Measurements from ENCODE around the gene SIRPG.
"Not testable (repeated sequence)": the region's sequence is repeated elsewhere in the genome, so short reads cannot be mapped to it uniquely, and the experiment has no call there.

Gene SIRPG

DNA sequence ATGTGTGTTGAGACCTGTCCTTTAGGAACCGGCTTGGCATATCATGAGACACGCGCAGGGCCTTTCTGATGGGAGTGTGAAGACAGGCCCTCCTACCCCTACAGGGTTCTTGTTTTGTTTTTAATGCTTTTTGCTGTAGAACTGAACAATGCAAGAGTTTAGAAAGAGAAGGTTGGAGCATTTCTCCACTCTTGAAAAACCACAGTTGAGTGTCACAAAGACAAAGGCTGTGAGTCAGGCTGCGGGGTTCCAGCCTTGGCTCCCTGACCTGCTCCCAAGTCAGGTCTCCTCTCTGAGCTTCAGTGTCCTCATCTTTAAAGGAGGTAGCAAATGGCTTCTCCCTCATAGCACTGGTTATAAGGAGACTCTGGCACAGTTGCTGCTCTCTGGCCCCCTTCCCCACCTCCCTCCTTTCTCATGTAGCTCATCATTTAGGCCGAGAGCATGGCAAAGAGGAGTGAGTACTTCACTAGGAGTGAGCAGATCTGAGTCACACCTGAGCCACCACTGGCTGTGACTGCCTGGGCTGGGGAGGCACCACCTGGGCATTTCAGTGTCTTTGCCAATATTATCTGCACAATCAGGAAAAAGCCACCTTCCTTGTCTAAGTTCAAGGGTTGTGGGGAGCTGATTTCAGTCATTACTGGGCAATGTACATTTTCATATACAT lies 48.8 kb downstream of the SIRPG start:
- not testable (repeated sequence) for H3K36me3 ChIP-seq (replicated peaks in 1 of 2; ENCODE audit: control insufficient read depth in 2 of 2, insufficient read depth in 2 of 2, low read length in 2 of 2)

DNA sequence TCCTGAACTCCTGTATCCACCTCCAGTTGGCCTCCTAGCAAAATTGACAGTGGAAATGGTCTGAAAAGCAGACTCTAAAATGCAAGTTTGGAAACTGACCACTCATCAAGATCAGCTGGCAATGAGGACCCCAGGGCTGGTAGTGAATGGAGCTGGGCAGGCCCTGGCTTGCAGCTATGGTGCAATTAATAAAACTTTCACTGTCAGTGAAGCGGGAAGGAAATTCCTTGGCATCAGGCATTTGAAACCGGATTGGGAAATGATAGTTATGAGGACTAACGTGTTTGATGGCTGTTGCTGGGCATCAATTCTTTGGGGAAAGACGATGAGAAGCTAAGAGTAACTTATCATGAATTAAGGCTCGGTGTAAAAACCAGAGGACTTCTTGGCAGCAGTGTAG lies 56.8 kb downstream of the SIRPG start:
- no peak overlapping the region for H3K18ac ChIP-seq (ENCODE audit: low read length)
- H3K79me1 ChIP-seq (ENCODE audit: low read depth, low read length), result no peaks in the 10 kb centered on the region
- H2AK5ac ChIP-seq (ENCODE audit: low read depth, low read length), result no peak overlapping the region
- H3K4ac ChIP-seq (ENCODE audit: low read length), result no peak overlapping the region
- WGBS, 2 donors (ENCODE audit: extremely low coverage in 2 of 2, insufficient read length in 2 of 2, insufficient replicate concordance in 1 of 2), result no CpG with 5 or more reads among the region's 5 CpGs
- H2BK12ac ChIP-seq (ENCODE audit: low read length), result no peak overlapping the region
- H3K27me3 ChIP-seq (ENCODE audit: control insufficient read depth in 3 of 3, insufficient read depth in 3 of 3, low read depth in 1 of 3, low read length in 3 of 3), result no peaks in the 10 kb centered on the region
- H4K91ac ChIP-seq (ENCODE audit: low read depth, low read length, poor library complexity), result no peak overlapping the region
- no peak overlapping the region for H3K4me3 ChIP-seq (ENCODE audit: low read length in 2 of 2)
- H3K9me3 ChIP-seq (replicated peaks in 1 of 2; ENCODE audit: control insufficient read depth in 2 of 2, insufficient read depth in 1 of 2, low read depth in 1 of 2, low read length in 2 of 2), result no peaks in the 10 kb centered on the region
- H2AFZ ChIP-seq (ENCODE audit: low read length), result no peak overlapping the region
- no peak overlapping the region for H3K9ac ChIP-seq (ENCODE audit: low read depth, low read length, poor library complexity)
- no peak overlapping the region for H3K27ac ChIP-seq (replicated peaks; ENCODE audit: low read length)
- H3K4me2 ChIP-seq (ENCODE audit: insufficient read depth, low read length, poor library complexity, severe bottlenecking), result no peak overlapping the region
- no peak overlapping the region for H3K14ac ChIP-seq (ENCODE audit: low read length)
- no peaks in the 10 kb centered on the region for H3K36me3 ChIP-seq (replicated peaks in 1 of 2; ENCODE audit: control insufficient read depth in 2 of 2, insufficient read depth in 2 of 2, low read length in 2 of 2)
- no peak overlapping the region for H4K8ac ChIP-seq (ENCODE audit: low read depth, low read length)
- no peak for DNase-seq (ENCODE audit: low spot score)
- no peak overlapping the region for H2BK120ac ChIP-seq (ENCODE audit: low read depth, low read length)
- H3K4me1 ChIP-seq (ENCODE audit: control insufficient read depth in 2 of 2, insufficient read depth in 1 of 2, low read depth in 1 of 2, low read length in 2 of 2), result peaks cover 0 to 4% of the 10 kb centered on the region in 2 donors
- H2BK15ac ChIP-seq (ENCODE audit: low read length), result no peak overlapping the region
- H2BK5ac ChIP-seq (ENCODE audit: low read length), result no peak overlapping the region
- no peak overlapping the region for H3K23ac ChIP-seq (ENCODE audit: low read depth, low read length, poor library complexity)

More for the DNA sequence above, 48.8 kb downstream of the SIRPG start:
- not testable (repeated sequence) for H2AK5ac ChIP-seq (ENCODE audit: low read depth, low read length); H3K4me3 ChIP-seq (ENCODE audit: low read length in 2 of 2); H4K8ac ChIP-seq (ENCODE audit: low read depth, low read length); H3K27me3 ChIP-seq (ENCODE audit: control insufficient read depth in 3 of 3, insufficient read depth in 3 of 3, low read depth in 1 of 3, low read length in 3 of 3); H2BK120ac ChIP-seq (ENCODE audit: low read depth, low read length); H3K23ac ChIP-seq (ENCODE audit: low read depth, low read length, poor library complexity); H3K4me1 ChIP-seq (ENCODE audit: control insufficient read depth in 2 of 2, insufficient read depth in 1 of 2, low read depth in 1 of 2, low read length in 2 of 2); H3K18ac ChIP-seq (ENCODE audit: low read length); H3K79me1 ChIP-seq (ENCODE audit: low read depth, low read length); H3K9ac ChIP-seq (ENCODE audit: low read depth, low read length, poor library complexity); H3K27ac ChIP-seq (replicated peaks; ENCODE audit: low read length); H2BK5ac ChIP-seq (ENCODE audit: low read length); DNase-seq (ENCODE audit: low spot score); H2BK12ac ChIP-seq (ENCODE audit: low read length); H2AFZ ChIP-seq (ENCODE audit: low read length); H3K14ac ChIP-seq (ENCODE audit: low read length); H2BK15ac ChIP-seq (ENCODE audit: low read length); H4K91ac ChIP-seq (ENCODE audit: low read depth, low read length, poor library complexity); H3K9me3 ChIP-seq (replicated peaks in 1 of 2; ENCODE audit: control insufficient read depth in 2 of 2, insufficient read depth in 1 of 2, low read depth in 1 of 2, low read length in 2 of 2); H3K4me2 ChIP-seq (ENCODE audit: insufficient read depth, low read length, poor library complexity, severe bottlenecking); H3K4ac ChIP-seq (ENCODE audit: low read length)
- WGBS, 2 donors (ENCODE audit: extremely low coverage in 2 of 2, insufficient read length in 2 of 2, insufficient replicate concordance in 1 of 2), result no CpG with 5 or more reads among the region's 5 CpGs

DNA sequence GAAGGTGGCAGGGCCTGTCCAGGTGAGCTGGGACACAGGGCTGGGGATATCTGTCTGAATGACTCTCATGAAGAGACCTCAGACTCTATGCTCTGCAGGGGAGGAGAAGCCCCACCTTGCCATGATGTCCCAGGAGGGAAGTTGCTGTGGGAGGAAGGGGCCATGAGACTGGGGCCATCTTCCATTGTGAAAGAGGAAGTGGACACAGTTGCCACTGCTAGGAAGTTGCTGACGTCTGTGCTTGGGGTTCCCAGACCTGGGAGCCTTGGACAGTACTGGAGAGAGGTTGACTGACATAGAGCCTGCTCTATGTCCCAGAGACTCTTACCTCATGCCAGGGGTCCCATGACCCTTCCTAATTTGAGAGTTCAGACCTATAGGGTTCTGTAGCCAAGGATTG lies 62.2 kb downstream of the SIRPG start:
- Histone ChIP-seq H4K8ac (ENCODE audit: low read depth, low read length) (no peak overlapping the region), H3K79me1 (ENCODE audit: low read depth, low read length) (no peaks in the 10 kb centered on the region), H3K27ac (replicated peaks; ENCODE audit: low read length) (no peak overlapping the region), H2BK5ac (ENCODE audit: low read length) (no peak overlapping the region), H2AFZ (ENCODE audit: low read length) (no peak overlapping the region), H3K4me1 (ENCODE audit: control insufficient read depth in 2 of 2, insufficient read depth in 1 of 2, low read depth in 1 of 2, low read length in 2 of 2) (no peaks in the 10 kb centered on the region), H2BK12ac (ENCODE audit: low read length) (no peak overlapping the region), H3K9ac (ENCODE audit: low read depth, low read length, poor library complexity) (no peak overlapping the region), H3K14ac (ENCODE audit: low read length) (no peak overlapping the region), H3K18ac (ENCODE audit: low read length) (no peak overlapping the region), H3K4me2 (ENCODE audit: insufficient read depth, low read length, poor library complexity, severe bottlenecking) (no peak overlapping the region), H3K23ac (ENCODE audit: low read depth, low read length, poor library complexity) (no peak overlapping the region), H2BK15ac (ENCODE audit: low read length) (no peak overlapping the region), H2BK120ac (ENCODE audit: low read depth, low read length) (no peak overlapping the region), H4K91ac (ENCODE audit: low read depth, low read length, poor library complexity) (no peak overlapping the region), H3K27me3 (ENCODE audit: control insufficient read depth in 3 of 3, insufficient read depth in 3 of 3, low read depth in 1 of 3, low read length in 3 of 3) (no peaks in the 10 kb centered on the region), H3K4me3 (ENCODE audit: low read length in 2 of 2) (no peak overlapping the region), H3K4ac (ENCODE audit: low read length) (no peak overlapping the region), H3K9me3 (replicated peaks in 1 of 2; ENCODE audit: control insufficient read depth in 2 of 2, insufficient read depth in 1 of 2, low read depth in 1 of 2, low read length in 2 of 2) (no peaks in the 10 kb centered on the region), H3K36me3 (replicated peaks in 1 of 2; ENCODE audit: control insufficient read depth in 2 of 2, insufficient read depth in 2 of 2, low read length in 2 of 2) (no peaks in the 10 kb centered on the region), H2AK5ac (ENCODE audit: low read depth, low read length) (no peak overlapping the region)
- DNase-seq (ENCODE audit: low spot score), result no peak
- WGBS, 2 donors (ENCODE audit: extremely low coverage in 2 of 2, insufficient read length in 2 of 2, insufficient replicate concordance in 1 of 2), result no CpG with 5 or more reads among the region's 1 CpG

DNA sequence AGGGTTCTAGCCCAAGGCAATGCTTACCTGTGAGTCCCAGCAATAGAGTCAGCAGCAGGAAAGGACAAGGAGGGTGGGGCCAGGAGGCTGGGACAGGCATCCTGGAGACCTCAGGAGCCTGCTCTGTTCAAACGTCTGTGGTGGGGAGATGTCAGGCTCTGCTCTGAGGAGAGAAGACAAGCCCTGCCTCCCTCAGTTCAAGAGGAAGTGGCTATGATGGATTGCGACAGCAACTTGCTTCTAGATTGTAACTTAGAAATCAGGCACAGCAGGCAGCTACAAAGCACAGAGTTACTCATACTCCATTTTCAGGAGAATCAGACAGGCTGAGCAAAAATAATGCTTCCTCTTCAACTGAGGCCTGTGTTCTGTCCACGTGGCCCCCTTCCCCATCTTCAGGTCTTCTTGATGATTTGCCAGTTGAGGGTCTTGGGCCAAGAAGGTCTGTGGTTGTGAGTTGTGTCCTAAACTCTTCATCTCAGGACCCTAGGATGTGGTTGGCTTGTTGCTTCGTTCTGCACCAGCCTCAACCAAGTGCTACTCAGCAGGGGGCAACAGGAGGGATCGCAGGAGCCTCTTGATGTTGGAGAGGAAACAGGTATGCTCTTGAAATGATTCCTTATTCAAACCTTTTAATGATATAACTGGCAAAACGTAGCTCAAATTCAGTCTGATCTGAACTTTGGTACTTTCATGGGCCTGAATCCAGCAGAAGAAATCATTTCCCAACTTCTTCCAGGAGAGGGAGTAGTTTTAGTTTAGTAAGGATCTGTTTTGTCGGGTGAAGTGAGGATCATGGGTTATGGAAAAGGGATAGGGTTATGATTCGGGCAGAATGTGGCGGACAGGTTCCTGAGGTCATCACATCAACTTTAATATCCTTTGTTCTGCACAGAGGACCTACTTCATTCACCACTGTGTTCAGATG lies 68.8 kb downstream of the SIRPG start:
- no peak overlapping the region for H2AK5ac ChIP-seq (ENCODE audit: low read depth, low read length)
- no peak overlapping the region for H2BK12ac ChIP-seq (ENCODE audit: low read length)
- no CpG with 5 or more reads among the region's 9 CpGs for WGBS, 2 donors (ENCODE audit: extremely low coverage in 2 of 2, insufficient read length in 2 of 2, insufficient replicate concordance in 1 of 2)
- H3K4me1 ChIP-seq (ENCODE audit: control insufficient read depth in 2 of 2, insufficient read depth in 1 of 2, low read depth in 1 of 2, low read length in 2 of 2), result no peaks in the 10 kb centered on the region
- H2BK120ac ChIP-seq (ENCODE audit: low read depth, low read length), result no peak overlapping the region
- DNase-seq (ENCODE audit: low spot score), result no peak
- no peak overlapping the region for H2BK5ac ChIP-seq (ENCODE audit: low read length)
- H3K4me3 ChIP-seq (ENCODE audit: low read length in 2 of 2), result no peak overlapping the region
- no peak overlapping the region for H4K91ac ChIP-seq (ENCODE audit: low read depth, low read length, poor library complexity)
- H2AFZ ChIP-seq (ENCODE audit: low read length), result no peak overlapping the region
- no peak overlapping the region for H3K18ac ChIP-seq (ENCODE audit: low read length)
- no peak overlapping the region for H3K9ac ChIP-seq (ENCODE audit: low read depth, low read length, poor library complexity)
- no peaks in the 10 kb centered on the region for H3K27me3 ChIP-seq (ENCODE audit: control insufficient read depth in 3 of 3, insufficient read depth in 3 of 3, low read depth in 1 of 3, low read length in 3 of 3)
- no peak overlapping the region for H2BK15ac ChIP-seq (ENCODE audit: low read length)
- no peak overlapping the region for H3K4ac ChIP-seq (ENCODE audit: low read length)
- no peak overlapping the region for H3K14ac ChIP-seq (ENCODE audit: low read length)
- H3K79me1 ChIP-seq (ENCODE audit: low read depth, low read length), result no peaks in the 10 kb centered on the region
- H3K36me3 ChIP-seq (replicated peaks in 1 of 2; ENCODE audit: control insufficient read depth in 2 of 2, insufficient read depth in 2 of 2, low read length in 2 of 2), result no peaks in the 10 kb centered on the region
- no peaks in the 10 kb centered on the region for H3K9me3 ChIP-seq (replicated peaks in 1 of 2; ENCODE audit: control insufficient read depth in 2 of 2, insufficient read depth in 1 of 2, low read depth in 1 of 2, low read length in 2 of 2)
- H3K27ac ChIP-seq (replicated peaks; ENCODE audit: low read length), result no peak overlapping the region
- no peak overlapping the region for H4K8ac ChIP-seq (ENCODE audit: low read depth, low read length)
- no peak overlapping the region for H3K4me2 ChIP-seq (ENCODE audit: insufficient read depth, low read length, poor library complexity, severe bottlenecking)
- H3K23ac ChIP-seq (ENCODE audit: low read depth, low read length, poor library complexity), result no peak overlapping the region
